ENCODE data around the gene RSBN1L.
A peak's percentile ranks its signal among the peaks of the same experiment; 100 is the strongest.

The RSBN1L gene

GRCh38 chr7:77746164-77746823 lies 50.0 kb downstream of the RSBN1L start:
- peak overlapping the region; percentile 11; the same call in 1 of the 2 replicates for H3K27ac ChIP-seq
- TF ChIP-seq CTCF (conservative IDR thresholded peaks at IDR 0.05) = no peak

DNA sequence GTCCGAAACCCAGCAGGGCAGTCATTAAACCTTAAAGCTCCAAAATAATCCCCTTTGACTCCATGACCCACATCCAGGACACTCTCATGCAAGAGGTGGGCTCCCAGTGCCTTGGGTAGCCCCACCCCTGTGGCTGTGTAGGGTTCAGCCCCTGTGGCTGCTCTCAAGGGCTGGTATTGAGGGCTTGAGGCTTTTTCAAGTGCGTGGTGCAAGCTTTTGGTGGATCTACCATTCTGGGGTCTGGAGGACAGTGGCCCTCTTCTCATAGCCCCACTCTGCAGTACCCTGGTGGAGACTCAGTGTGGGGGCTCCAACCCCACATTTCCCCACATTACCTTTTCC lies 50.5 kb downstream of the RSBN1L start:
- no peak for TF ChIP-seq CTCF (conservative IDR thresholded peaks at IDR 0.05)
- H3K27ac ChIP-seq = peak overlapping the region; percentile 11; the same call in 1 of the 2 replicates

DNA sequence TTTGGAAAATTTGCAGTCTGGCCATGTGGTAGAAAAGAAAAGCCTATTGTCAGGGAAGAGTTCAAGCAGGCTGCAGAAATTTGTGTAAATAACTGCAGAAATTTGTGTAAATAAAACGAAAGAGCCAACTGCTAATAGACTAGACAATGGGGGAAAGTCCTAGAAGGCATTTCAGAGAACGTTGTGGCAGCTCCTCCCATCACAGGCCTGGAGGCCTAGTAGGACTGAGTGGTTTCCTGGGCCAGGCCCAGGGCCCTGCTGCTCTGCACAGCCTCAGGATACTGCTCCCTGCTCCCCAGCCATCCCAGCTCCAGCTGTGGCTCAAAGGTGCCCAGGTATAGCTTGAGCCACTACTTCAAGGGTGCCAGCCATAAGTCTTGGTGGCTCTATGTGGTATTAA lies 50.9 kb downstream of the RSBN1L start:
- no peak for TF ChIP-seq CTCF (conservative IDR thresholded peaks at IDR 0.05)
- peak overlapping the region; percentile 11; the same call in 1 of the 2 replicates for H3K27ac ChIP-seq

DNA sequence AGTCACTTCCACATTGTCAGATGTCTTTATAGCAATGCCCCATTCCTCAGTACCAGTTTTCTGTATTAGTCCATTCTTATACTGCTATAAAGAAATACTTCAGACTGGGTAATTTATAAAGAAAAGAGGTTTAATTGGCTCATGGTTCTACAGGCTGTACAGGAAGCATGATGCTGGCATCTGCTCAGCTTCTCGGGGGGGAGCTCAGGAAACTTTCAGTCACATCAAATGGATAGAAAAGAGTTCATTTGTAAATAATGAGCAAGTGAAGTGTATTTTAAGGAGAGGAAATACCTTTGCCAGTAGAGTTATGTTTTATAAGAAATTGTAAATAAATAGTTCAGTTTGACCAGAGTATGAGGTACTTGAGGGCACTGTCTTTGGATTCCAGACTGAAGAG lies 51.5 kb downstream of the RSBN1L start:
- peak overlapping the region; percentile 11; the same call in 1 of the 2 replicates for H3K27ac ChIP-seq
- TF ChIP-seq CTCF (conservative IDR thresholded peaks at IDR 0.05) = no peak

GRCh38 chr7:77752016-77752415 lies 55.8 kb downstream of the RSBN1L start:
- no peak for TF ChIP-seq CTCF (conservative IDR thresholded peaks at IDR 0.05)
- no peak overlapping the region for H3K27ac ChIP-seq

DNA sequence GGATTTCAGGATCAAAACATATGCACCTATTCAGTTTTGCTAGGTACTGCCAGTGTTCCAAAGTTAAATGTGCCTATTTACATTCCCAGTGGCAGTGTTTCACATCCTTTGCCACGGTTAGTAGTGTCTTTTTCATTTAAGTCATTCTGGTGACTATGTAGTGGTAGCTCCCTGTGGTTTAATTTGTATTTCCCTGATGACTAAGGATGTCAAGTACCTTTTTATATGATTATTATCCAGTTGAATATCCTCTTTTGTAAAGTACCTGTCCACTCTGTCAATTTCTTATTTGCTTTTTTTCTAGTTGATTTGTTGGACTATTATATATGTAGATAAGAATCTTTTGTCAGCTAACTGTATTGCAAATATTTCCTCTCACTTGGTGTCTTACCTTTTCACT lies 56.9 kb downstream of the RSBN1L start:
- no peak overlapping the region for H3K27ac ChIP-seq
- no peak for TF ChIP-seq CTCF (conservative IDR thresholded peaks at IDR 0.05)

- no peak for TF ChIP-seq CTCF (conservative IDR thresholded peaks at IDR 0.05)
- no peak overlapping the region for H3K27ac ChIP-seq
Observed at GRCh38 chr7:77757589-77757988, 61.3 kb downstream of the RSBN1L start.
